Inflammatory macrophage treated with lipopolysaccharide for 1 hour (primary cell): ENCODE results near the gene ANKRD55.
"Not testable (repeated sequence)": the region's sequence is repeated elsewhere in the genome, so short reads cannot be mapped to it uniquely, and the experiment has no call there.

Experiments
- DNase-seq, 2 donors: peaks; one replicate each; pipeline ENCODE4 v3.0.0-alpha.2; 2020 to 2022

The ANKRD55 gene

GRCh38 chr5:56251918-56252553 lies 18.9 kb upstream of the ANKRD55 start:
- peak in 1 of 2 donors; percentile 11 for DNase-seq

- DNase-seq = no peak
Measured at GRCh38 chr5:56251440-56251839, 18.3 kb upstream of the ANKRD55 start.

GRCh38 chr5:56250011-56250410 lies 16.9 kb upstream of the ANKRD55 start:
- no peak for DNase-seq

GRCh38 chr5:56249085-56249484 lies 16.0 kb upstream of the ANKRD55 start:
- DNase-seq = not testable (repeated sequence)

GRCh38 chr5:56247592-56247991 lies 14.5 kb upstream of the ANKRD55 start:
- DNase-seq = no peak

- DNase-seq = no peak
Measured at GRCh38 chr5:56246769-56247168, 13.6 kb upstream of the ANKRD55 start.

- no peak for DNase-seq
Measured at GRCh38 chr5:56245481-56245880, 12.4 kb upstream of the ANKRD55 start.

GRCh38 chr5:56244627-56245026 lies 11.5 kb upstream of the ANKRD55 start:
- DNase-seq = no peak

- not testable (repeated sequence) for DNase-seq
Measured at GRCh38 chr5:56242271-56242670, 9.1 kb upstream of the ANKRD55 start.

GRCh38 chr5:56232538-56232937 lies 592 bp downstream of the ANKRD55 start:
- no peak for DNase-seq

- DNase-seq = no peak
Measured at GRCh38 chr5:56230576-56230975, 2.6 kb downstream of the ANKRD55 start.

- DNase-seq = no peak
Measured at GRCh38 chr5:56229111-56229510, 4.0 kb downstream of the ANKRD55 start.

GRCh38 chr5:56228631-56229030 lies 4.5 kb downstream of the ANKRD55 start:
- DNase-seq = no peak

- no peak for DNase-seq
Measured at GRCh38 chr5:56227691-56228090, 5.4 kb downstream of the ANKRD55 start.

- not testable (repeated sequence) for DNase-seq
Measured at GRCh38 chr5:56223298-56223697, 9.8 kb downstream of the ANKRD55 start.

- not testable (repeated sequence) for DNase-seq
Measured at GRCh38 chr5:56221601-56222000, 11.5 kb downstream of the ANKRD55 start.

- no peak for DNase-seq
Measured at GRCh38 chr5:56215019-56215830, 17.9 kb downstream of the ANKRD55 start.

- DNase-seq = not testable (repeated sequence)
Measured at GRCh38 chr5:56213886-56214535, 19.1 kb downstream of the ANKRD55 start.

GRCh38 chr5:56212130-56212879 lies 20.8 kb downstream of the ANKRD55 start:
- DNase-seq = no peak

- peak in 1 of 2 donors; percentile 25 for DNase-seq
Measured at GRCh38 chr5:56211298-56211865, 21.7 kb downstream of the ANKRD55 start.

GRCh38 chr5:56208681-56209080 lies 24.4 kb downstream of the ANKRD55 start:
- DNase-seq = no peak

GRCh38 chr5:56207537-56207936 lies 25.6 kb downstream of the ANKRD55 start:
- DNase-seq = no peak
